ENCODE results near the gene LRRIQ4.

Gene LRRIQ4

DNA sequence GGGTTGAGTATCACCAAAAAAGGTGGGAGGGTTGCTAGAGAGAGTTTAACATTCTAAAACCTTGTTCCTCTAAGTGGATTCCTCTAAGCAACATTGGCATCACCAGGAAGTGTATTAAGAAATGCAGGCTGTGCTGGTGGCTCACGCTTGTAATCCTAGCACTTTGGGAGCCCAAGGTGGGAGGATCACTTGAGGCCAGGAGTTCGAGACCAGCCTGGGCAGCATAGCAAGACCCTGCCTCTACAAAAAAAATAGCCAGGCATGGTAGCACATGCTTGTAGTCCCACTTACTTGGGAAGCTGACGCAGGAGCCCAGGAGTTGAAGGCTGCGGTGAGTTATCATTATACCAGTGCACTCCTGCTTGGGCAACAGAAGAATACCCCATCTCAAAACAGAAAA lies 34.8 kb upstream of the LRRIQ4 start:
- H3K9ac ChIP-seq, result no peak overlapping the region
- H3K4me3 ChIP-seq (ENCODE audit: low read depth, low read length), result no peak overlapping the region
- no peaks in the 10 kb centered on the region for H3K9me3 ChIP-seq (ENCODE audit: control insufficient read depth, low read length)
- no peak overlapping the region for H3K4me2 ChIP-seq (ENCODE audit: low read length)
- no peaks in the 10 kb centered on the region for H3K27me3 ChIP-seq (ENCODE audit: control insufficient read depth, insufficient read depth, low read length)
- TF ChIP-seq, protein P1, sequence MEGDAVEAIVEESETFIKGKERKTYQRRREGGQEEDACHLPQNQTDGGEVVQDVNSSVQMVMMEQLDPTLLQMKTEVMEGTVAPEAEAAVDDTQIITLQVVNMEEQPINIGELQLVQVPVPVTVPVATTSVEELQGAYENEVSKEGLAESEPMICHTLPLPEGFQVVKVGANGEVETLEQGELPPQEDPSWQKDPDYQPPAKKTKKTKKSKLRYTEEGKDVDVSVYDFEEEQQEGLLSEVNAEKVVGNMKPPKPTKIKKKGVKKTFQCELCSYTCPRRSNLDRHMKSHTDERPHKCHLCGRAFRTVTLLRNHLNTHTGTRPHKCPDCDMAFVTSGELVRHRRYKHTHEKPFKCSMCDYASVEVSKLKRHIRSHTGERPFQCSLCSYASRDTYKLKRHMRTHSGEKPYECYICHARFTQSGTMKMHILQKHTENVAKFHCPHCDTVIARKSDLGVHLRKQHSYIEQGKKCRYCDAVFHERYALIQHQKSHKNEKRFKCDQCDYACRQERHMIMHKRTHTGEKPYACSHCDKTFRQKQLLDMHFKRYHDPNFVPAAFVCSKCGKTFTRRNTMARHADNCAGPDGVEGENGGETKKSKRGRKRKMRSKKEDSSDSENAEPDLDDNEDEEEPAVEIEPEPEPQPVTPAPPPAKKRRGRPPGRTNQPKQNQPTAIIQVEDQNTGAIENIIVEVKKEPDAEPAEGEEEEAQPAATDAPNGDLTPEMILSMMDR (IDR thresholded peaks at IDR 0.05), result no peak
- H3K36me3 ChIP-seq (ENCODE audit: control insufficient read depth, insufficient read depth, low read length), result no peaks in the 10 kb centered on the region
- H2AFZ ChIP-seq, result no peak overlapping the region
- no peak overlapping the region for H3K27ac ChIP-seq
- H3K4me1 ChIP-seq, result peaks cover 6% of the 10 kb centered on the region
- H3K79me2 ChIP-seq, result peaks cover 12% of the 10 kb centered on the region

- Histone ChIP-seq H3K27ac (no peak overlapping the region), H3K4me3 (ENCODE audit: low read depth, low read length) (no peak overlapping the region), H3K4me2 (ENCODE audit: low read length) (no peak overlapping the region), H3K9ac (no peak overlapping the region), H3K9me3 (ENCODE audit: control insufficient read depth, low read length) (no peaks in the 10 kb centered on the region), H3K36me3 (ENCODE audit: control insufficient read depth, insufficient read depth, low read length) (no peaks in the 10 kb centered on the region), H2AFZ (no peak overlapping the region), H3K79me2 (peaks cover 3% of the 10 kb centered on the region), H3K4me1 (no peaks in the 10 kb centered on the region), H3K27me3 (ENCODE audit: control insufficient read depth, insufficient read depth, low read length) (no peaks in the 10 kb centered on the region)
- TF ChIP-seq, protein P1 (IDR thresholded peaks at IDR 0.05), result no peak
Observed at GRCh38 chr3:169780742-169781141, 31.9 kb upstream of the LRRIQ4 start.

- TF ChIP-seq, protein P1 (IDR thresholded peaks at IDR 0.05), result no peak
- no peaks in the 10 kb centered on the region for H3K27me3 ChIP-seq (ENCODE audit: control insufficient read depth, insufficient read depth, low read length)
- H3K36me3 ChIP-seq (ENCODE audit: control insufficient read depth, insufficient read depth, low read length), result no peaks in the 10 kb centered on the region
Observed at GRCh38 chr3:169781209-169781855, 31.3 kb upstream of the LRRIQ4 start.

DNA sequence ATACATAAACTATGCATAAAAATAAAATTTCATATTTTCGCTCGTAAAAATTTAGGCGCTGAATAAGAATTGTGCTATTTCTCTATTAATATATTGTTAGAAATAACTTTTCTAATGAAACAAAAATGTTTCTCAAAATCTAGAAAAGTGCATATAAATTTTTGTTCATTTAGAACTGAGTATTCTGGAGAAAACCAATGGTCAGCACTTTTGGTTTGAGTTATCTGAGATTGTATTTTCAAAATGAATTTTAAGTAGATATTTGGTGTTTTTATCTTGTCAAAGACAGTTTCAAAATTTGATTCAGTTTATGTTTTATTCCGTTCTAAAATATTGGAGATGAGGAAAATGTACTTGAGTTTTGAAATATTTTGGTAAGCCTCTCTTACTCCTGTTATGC lies 25.6 kb upstream of the LRRIQ4 start:
- H3K9ac ChIP-seq, result no peak overlapping the region
- H2AFZ ChIP-seq, result no peak overlapping the region
- no peaks in the 10 kb centered on the region for H3K36me3 ChIP-seq (ENCODE audit: control insufficient read depth, insufficient read depth, low read length)

More at GRCh38 chr3:169781209-169781855, 31.3 kb upstream of the LRRIQ4 start:
- H3K9me3 ChIP-seq (ENCODE audit: control insufficient read depth, low read length), result no peaks in the 10 kb centered on the region
- H3K4me1 ChIP-seq, result no peaks in the 10 kb centered on the region
- H3K4me3 ChIP-seq (ENCODE audit: low read depth, low read length), result no peak overlapping the region
- H2AFZ ChIP-seq, result no peak overlapping the region
- peaks cover 3% of the 10 kb centered on the region for H3K79me2 ChIP-seq
- H3K9ac ChIP-seq, result no peak overlapping the region
- no peak overlapping the region for H3K27ac ChIP-seq
- no peak overlapping the region for H3K4me2 ChIP-seq (ENCODE audit: low read length)

More for the DNA sequence above, 25.6 kb upstream of the LRRIQ4 start:
- H3K9me3 ChIP-seq (ENCODE audit: control insufficient read depth, low read length), result no peaks in the 10 kb centered on the region
- H3K79me2 ChIP-seq, result no peaks in the 10 kb centered on the region
- H3K27me3 ChIP-seq (ENCODE audit: control insufficient read depth, insufficient read depth, low read length), result no peaks in the 10 kb centered on the region
- no peak overlapping the region for H3K27ac ChIP-seq
- TF ChIP-seq, protein P1 (IDR thresholded peaks at IDR 0.05), result no peak
- H3K4me2 ChIP-seq (ENCODE audit: low read length), result no peak overlapping the region
- peaks cover 3% of the 10 kb centered on the region for H3K4me1 ChIP-seq
- no peak overlapping the region for H3K4me3 ChIP-seq (ENCODE audit: low read depth, low read length)
